RPMI7951 (cell line): ENCODE results near the gene FLRT1. TPM values are rescaled to one million over a fixed set of nuclear protein-coding genes. Genes with fewer than 3 reads are reported as not detected.

Experiments used
- DNase-seq: peaks from one replicate; pipeline ENCODE4 v3.0.0-alpha.2; 2012; ENCODE audit warnings: low read depth
- total RNA-seq: library from RNA; depleted of rRNA; stranded (reverse); fragments of >200 nt; shearing (Covaris generic); gene quantifications from 2 replicates; pipeline ENCODE4 v1.2.3, GENCODE V29; 2014

Gene FLRT1
- total RNA-seq, 1 experiment from 2014 or later, result under 0.01 TPM

GRCh38 chr11:64023712-64024710 is 11.7 kb upstream of the FLRT1 start:
- no peak for DNase-seq

- DNase-seq, result no peak
Observed at GRCh38 chr11:64025205-64025604, 10.5 kb upstream of the FLRT1 start.

GRCh38 chr11:64026575-64027205 is 9.0 kb upstream of the FLRT1 start:
- DNase-seq, result no peak

GRCh38 chr11:64027651-64028397 is 7.9 kb upstream of the FLRT1 start:
- no peak for DNase-seq

GRCh38 chr11:64028398-64029115 is 7.2 kb upstream of the FLRT1 start:
- no peak for DNase-seq

- DNase-seq, result no peak
Observed at GRCh38 chr11:64029773-64030172, 6.0 kb upstream of the FLRT1 start.

GRCh38 chr11:64031001-64031400 is 4.7 kb upstream of the FLRT1 start:
- DNase-seq, result no peak

GRCh38 chr11:64032050-64032449 is 3.7 kb upstream of the FLRT1 start:
- DNase-seq, result peak; percentile 20

- no peak for DNase-seq
Observed at GRCh38 chr11:64034411-64034811, 1.3 kb upstream of the FLRT1 start.

- no peak for DNase-seq
Observed at GRCh38 chr11:64035081-64035524, 628 bp upstream of the FLRT1 start.

- DNase-seq, result peak; percentile 32
Observed at GRCh38 chr11:64036087-64037026, 626 bp downstream of the FLRT1 start.

GRCh38 chr11:64037027-64037634 is 1.4 kb downstream of the FLRT1 start:
- DNase-seq, result no peak

GRCh38 chr11:64038500-64038899 is 2.8 kb downstream of the FLRT1 start:
- DNase-seq, result no peak

- DNase-seq, result no peak
Observed at GRCh38 chr11:64039012-64039665, 3.4 kb downstream of the FLRT1 start.

- no peak for DNase-seq
Observed at GRCh38 chr11:64040684-64041322, 5.1 kb downstream of the FLRT1 start.

- DNase-seq, result no peak
Observed at GRCh38 chr11:64041846-64042245, 6.1 kb downstream of the FLRT1 start.

- DNase-seq, result no peak
Observed at GRCh38 chr11:64042301-64042700, 6.6 kb downstream of the FLRT1 start.

- DNase-seq, result no peak
Observed at GRCh38 chr11:64043545-64043944, 7.8 kb downstream of the FLRT1 start.
